GM18520 (cell line): ENCODE measurements around the gene CLHC1.

Source experiments
- ATAC-seq: cut with Tn5 transposase; IDR thresholded peaks from one replicate; pipeline ENCODE4 v1.9.1; 2021; ENCODE audit not compliant: unreplicated experiment

CLHC1 gene

GRCh38 chr2:55169915-55170314 lies 62.2 kb downstream of the CLHC1 start:
- ATAC-seq, result no peak

GRCh38 chr2:55169359-55169758 lies 62.7 kb downstream of the CLHC1 start:
- ATAC-seq, result no peak

DNA sequence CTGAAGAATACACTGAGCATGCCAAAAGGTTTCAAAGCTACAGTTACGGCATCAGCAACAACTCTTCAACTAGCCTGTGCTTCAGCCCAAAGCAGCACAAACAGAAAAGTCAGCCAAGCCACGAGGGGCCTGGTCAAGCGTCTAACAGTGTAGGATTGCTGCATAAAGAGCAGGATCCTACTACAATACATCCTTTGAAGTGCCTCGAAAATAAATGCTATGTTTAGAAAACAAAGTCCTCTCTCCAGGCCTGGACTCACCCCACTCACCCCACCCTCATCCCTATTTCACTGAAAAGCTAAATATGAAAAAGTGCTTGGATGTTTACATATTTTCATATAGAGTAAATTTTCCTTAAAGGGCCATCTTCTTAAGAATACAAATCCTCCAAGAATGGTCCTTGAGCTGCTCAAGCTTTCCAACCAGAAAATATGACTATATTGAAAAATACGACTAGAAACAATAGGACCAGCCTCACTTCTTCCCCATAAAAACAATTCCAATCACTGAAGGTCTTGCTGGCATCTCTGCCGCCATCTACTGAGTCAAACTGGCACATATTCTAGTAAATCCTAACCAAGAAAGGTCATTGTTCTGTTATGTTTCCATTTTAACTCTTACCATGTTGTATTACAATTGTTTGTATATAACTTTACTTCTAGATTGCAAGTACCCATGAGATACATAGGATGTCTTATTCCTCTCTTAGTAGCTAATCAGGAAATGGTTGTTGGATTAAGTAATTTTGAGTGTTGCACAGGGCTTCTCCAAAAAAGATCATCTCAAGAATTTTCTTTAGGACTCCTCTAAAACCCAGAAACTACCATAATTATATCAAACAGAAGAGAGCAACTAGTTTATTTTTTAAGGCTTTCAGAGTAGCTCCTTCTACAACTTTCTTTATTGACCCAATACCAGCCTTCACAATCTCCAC lies 63.6 kb downstream of the CLHC1 start:
- ATAC-seq, result no peak

DNA sequence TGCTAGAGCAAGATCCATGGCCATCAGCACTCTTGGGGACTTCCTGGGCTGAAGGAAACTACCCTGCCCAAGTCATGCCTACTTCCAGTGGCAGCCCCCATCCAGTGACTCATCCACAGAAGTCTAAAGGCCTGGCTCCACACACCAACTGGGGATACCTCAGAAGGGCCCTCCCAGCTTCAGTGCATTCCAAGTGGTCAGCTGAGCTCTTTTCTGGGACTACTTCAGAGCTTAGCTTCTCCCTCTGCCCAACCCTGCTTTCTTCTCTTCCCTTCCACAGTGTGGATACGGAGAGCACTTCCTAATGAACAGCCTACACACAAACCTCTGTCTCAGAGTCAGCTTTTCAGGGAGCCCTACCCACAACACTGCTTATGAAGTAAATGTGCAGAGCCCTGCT lies 66.5 kb downstream of the CLHC1 start:
- ATAC-seq, result no peak

DNA sequence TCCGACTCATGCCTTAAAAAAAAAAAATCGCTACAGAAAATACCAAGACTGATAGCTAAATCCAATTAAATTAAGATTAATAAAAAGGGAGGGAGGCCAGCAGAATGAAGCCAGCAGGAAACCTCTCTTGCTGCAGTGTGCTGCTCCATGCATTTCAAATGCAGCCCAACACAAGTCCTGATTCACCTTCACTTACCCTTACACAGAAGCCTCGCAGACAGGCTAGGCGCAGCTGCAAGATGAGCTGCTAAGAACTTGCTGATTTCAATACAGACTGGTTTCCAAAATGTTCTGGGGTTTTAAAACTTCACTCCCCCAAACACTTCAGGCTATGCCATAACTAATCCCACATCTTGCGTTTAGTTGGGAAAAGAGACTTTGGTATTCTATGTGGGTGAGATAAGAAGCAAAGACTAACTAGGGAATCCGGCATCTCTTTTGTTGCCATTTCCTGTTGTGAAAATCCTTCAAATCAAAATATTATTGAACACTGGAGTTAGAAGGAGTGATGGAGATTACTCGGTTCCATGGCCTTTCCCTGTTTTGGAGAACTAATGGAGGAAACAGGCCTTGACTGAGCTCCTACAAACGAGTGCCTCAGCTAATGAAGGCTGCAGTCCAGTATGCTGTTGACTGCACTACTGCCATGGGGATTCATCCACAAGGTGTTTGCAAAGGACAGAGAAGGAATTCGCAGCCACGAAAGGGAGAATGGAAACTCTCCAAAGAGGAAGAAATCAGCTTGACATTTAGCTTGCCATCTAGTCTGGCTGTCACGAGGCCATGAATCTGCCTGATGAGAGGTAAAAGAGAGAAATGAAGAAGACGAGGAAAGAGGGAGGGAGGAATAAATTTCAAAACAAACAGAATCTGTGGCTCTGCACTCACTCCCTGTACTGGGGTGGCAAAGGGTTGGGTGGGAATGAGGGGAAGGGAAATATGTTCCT lies 67.3 kb downstream of the CLHC1 start:
- no peak for ATAC-seq

- no peak for ATAC-seq
These were observed 68.1 kb downstream of the CLHC1 start for GRCh38 chr2:55163941-55164390.

DNA sequence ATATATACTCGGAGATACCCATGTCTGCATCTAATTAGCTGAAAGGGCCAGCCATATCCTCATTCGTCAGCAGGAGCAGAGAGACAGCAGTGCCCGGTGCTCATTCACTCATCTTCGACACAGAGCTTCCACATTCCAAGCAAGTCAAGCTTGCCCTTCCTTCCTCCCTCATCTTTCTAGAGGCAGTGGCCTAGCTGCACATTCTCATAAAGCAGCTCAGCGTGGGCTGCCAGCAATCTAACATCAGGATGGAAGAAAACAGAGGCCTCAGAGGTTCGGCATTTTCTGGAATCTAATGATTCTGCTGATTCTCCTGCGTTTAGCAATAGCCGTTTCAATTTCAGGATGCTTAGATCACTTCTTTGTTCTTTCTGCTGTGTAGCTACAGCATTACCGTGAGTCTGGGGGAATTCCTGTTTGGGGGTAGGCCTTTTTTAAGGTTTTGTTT lies 68.8 kb downstream of the CLHC1 start:
- no peak for ATAC-seq

DNA sequence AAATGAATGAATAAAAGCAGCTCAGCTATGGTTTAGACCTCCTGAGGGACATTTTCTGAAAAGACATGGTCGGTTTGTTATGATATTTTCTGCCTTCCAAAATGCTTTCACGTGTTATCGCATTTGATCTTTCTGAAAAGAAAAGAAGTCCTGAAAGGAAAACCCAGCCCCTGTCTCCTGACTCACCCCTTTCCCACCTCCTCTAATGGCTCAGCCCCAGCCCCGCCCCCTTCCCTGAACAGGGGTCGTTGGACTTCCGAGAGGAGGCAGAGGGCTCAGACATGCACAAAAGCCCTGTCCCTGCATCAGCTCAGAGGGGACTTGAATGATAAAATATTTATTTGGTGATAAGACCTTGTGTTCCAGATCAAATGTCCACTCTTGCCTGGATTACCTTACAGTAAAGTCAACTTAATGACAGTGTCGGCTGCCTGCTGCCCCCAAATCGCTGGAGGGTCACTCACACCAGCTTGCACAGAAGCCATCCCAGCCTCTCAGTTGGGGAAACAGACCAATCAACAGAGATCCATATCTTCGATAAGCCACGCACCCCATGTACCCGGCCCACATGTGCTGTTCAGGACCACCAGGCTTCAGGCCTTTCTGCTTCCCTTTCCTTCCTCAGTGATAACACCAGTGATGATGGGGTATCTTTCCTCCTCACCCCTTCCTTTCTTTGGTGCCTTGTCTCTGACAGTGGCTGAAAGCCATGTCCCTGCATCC lies 69.6 kb downstream of the CLHC1 start:
- ATAC-seq, result no peak

GRCh38 chr2:55161295-55162210 lies 70.5 kb downstream of the CLHC1 start:
- no peak for ATAC-seq

- no peak for ATAC-seq
These were observed 71.7 kb downstream of the CLHC1 start for GRCh38 chr2:55160422-55160821.

GRCh38 chr2:55159752-55160151 lies 72.3 kb downstream of the CLHC1 start:
- ATAC-seq, result no peak

DNA sequence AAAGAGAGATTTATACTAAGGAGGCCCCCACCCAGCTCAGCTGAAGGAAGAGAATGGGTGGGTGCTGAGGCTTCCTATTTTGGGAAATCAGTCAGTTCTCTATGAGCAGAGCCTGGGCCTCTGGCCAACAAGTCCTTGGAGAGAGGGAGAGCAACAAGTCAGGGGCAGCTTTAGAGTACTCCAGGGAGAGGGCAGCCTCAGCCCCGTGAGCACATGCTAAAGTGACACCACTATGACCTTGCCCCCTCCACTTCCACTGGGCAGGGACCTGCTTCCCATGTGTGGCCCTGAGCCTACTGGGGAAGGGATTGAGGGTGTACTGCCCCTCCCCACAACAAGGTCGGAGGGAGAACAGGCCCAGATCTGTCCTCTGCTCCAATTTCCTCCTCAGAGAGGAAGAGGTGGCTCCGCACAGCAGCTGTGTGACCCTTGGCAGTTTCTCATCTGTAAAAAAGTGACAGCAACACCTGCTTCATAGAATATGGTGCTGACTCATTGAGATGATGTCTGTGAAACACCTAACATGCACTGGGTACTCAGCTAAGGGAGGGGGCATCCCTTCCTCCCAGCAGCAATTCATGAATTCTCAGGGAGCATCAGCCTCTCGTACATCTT lies 72.9 kb downstream of the CLHC1 start:
- peak; percentile 67 for ATAC-seq

DNA sequence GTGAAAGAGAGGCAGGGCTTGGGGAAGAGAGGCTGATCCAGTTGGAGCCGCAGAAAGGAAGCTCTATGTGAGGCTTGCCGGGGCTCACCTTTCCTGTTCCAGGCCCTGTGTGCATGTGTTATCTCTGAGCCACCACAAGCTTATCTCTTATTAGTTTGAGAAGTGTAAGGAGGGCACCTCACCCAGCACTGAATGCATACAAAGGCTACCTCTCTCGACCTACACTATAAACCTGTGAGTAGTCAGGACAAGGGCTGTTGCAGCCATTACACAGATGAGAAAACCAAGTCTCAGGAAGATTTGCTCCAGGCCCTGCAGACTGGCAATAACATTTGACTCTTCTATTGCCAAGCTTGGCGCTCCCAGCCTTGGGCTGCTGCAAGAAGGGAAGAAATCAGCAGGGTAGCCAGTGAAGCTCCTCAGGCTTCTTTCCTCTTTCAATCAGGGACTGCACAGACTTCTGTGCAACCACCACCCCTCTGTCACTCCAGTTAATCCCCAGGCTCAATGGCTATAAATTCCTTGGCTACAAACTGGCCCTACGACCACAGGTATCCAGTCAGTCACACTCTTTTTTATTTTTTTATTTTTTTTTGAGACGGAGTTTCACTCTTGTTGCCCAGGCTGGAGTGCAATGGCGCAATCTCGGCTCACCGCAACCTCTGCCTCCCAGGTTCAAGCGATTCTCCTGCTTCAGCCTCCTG lies 73.8 kb downstream of the CLHC1 start:
- no peak for ATAC-seq

DNA sequence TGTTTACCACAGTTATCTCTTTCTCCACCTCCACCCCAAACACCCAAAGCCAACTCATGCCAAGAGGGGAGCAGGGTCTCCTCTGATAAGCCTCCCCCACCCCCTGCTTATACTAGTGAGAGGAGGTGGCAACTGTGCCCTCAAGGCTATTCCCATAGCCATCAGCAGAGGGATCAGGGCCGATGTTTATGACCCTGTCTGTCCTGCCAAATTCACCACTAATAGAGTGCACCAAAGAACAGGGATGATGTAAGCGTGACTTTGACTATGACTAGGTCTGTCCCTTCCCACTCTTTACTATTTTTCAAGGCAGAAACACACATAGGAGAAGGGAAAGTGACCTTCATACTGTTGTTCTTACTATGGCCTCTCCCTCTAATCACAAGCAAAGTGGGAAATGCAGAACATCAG lies 74.6 kb downstream of the CLHC1 start:
- ATAC-seq, result peak; percentile 35

DNA sequence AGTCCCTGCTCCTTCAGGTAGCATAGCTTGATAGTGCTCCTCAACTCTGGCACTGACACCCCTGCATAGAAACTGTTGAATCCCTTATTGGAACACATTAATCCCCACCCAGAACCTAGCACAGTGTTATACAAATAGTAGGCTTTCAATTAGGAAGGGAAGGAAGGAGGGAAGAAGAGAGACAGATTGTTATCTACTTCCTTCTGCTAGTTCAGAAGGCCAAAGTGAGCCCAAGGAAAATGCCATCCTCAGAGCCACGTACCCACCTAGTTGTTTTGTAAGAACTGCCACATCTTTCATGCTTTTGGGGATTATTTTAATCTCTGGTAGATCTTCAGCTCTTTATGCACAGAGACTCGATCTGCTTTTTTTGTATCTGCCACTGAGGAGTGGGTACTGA lies 75.1 kb downstream of the CLHC1 start:
- ATAC-seq, result no peak

DNA sequence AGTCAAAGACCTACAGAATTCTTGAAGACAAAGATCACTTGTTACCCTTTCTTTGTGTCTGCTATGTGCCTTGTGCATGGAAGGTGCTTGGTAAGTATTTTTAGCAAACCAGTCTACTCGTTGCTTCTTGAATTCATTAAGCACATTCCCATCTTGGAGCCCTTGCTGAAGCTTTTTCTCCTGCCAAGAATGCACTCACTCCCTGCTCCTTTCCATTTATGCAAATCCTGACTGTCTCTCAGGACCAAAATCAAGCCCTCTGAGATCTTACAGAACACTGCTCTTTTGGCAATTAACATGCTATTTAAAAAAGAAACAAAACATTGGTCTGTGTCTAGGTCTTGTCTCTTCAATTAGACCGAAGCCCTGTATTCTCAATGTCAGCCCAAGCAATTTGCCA lies 75.8 kb downstream of the CLHC1 start:
- no peak for ATAC-seq

DNA sequence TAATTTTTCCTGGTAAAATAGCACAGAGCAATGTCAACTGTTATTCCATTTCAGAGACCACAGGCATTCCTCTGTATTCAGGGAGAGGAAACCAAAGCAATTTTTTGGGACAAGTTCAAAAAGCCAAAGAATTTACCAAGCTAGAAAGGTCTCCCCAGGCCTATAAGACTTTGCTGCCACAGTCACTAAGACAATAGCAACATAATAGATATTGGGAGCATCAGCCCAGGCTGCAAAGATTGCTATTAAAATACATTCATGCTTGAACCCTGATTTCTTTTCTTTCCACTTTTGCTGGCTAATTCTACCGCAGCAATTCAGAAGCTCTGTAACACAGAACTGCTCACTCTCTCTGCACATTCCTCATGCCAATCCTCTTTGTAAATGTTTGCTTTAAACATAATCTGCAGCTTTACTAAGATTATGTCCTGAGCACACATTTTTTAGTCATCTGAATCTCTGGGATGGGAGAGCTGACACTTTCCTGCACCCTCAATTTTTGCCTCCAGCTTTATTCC lies 76.3 kb downstream of the CLHC1 start:
- no peak for ATAC-seq

GRCh38 chr2:55155206-55155605 lies 76.9 kb downstream of the CLHC1 start:
- ATAC-seq, result no peak
